ENCODE data around the gene ZNF418.
"Not testable (repeated sequence)": the region's sequence is repeated elsewhere in the genome, so short reads cannot be mapped to it uniquely, and the experiment has no call there.

ZNF418 gene

GRCh38 chr19:57934820-57935665 lies at the start of gene ZNF418:
ZNF418 (minus strand) TSS chr19:57935402; CDS start chr19:57933822, 1,580 bp downstream.
- DNase-seq (ENCODE audit: low read depth), result peak; percentile 14

GRCh38 chr19:57978586-57979289 lies 43.5 kb upstream of the ZNF418 start:
- DNase-seq (ENCODE audit: low read depth), result no peak

GRCh38 chr19:57974434-57974833 lies 39.2 kb upstream of the ZNF418 start, which contains the start of gene C19orf18:
C19orf18 (minus strand) TSS chr19:57974534; CDS start chr19:57974432, 102 bp downstream.
- no peak for DNase-seq (ENCODE audit: low read depth)

GRCh38 chr19:57964761-57965160 lies 29.6 kb upstream of the ZNF418 start:
- DNase-seq (ENCODE audit: low read depth), result no peak

- DNase-seq (ENCODE audit: low read depth), result no peak
These were observed 26.6 kb upstream of the ZNF418 start for GRCh38 chr19:57961785-57962184.

DNA sequence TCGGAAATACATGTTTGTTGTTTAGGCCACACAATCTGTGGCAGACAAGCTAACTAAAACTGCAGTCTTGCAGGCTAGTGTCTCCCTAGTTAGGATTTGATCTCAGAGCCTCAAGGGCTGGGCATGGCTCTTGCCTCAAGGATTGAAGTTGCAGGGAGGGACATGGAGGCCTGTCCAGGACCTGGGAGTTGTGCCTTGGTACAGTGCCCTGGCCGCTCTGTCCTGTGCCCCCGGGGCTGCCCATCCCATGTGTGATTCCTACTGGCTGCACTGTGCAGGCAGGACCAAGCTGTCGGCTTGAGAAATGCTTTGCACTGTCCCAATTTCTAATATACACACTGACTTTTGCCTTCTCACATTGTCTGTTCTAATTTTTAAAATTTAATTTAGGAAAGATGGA lies 19.8 kb upstream of the ZNF418 start:
- no peak for DNase-seq (ENCODE audit: low read depth)

DNA sequence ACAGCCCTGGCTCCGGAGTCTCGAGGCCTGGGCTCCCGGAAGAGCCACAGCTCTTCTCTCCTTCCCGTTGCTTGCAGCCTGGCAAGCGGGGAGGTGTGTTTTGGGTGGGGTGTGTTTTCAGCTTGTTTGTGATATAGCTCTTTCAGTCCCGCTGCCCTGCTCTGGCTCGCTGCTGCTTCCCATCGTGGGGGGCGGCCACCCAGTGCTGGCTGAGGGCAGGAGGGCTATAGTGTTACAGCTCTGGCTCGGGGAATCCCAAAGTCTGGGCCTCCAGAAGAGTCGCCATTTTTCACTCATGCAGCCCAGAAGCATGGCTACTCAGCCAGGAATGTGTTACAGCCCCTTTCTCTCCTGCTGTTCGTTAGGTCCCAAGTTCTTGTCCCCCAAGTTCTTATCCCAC lies 14.5 kb upstream of the ZNF418 start:
- DNase-seq (ENCODE audit: low read depth), result no peak

GRCh38 chr19:57949296-57949695 lies 14.1 kb upstream of the ZNF418 start:
- no peak for DNase-seq (ENCODE audit: low read depth)

DNA sequence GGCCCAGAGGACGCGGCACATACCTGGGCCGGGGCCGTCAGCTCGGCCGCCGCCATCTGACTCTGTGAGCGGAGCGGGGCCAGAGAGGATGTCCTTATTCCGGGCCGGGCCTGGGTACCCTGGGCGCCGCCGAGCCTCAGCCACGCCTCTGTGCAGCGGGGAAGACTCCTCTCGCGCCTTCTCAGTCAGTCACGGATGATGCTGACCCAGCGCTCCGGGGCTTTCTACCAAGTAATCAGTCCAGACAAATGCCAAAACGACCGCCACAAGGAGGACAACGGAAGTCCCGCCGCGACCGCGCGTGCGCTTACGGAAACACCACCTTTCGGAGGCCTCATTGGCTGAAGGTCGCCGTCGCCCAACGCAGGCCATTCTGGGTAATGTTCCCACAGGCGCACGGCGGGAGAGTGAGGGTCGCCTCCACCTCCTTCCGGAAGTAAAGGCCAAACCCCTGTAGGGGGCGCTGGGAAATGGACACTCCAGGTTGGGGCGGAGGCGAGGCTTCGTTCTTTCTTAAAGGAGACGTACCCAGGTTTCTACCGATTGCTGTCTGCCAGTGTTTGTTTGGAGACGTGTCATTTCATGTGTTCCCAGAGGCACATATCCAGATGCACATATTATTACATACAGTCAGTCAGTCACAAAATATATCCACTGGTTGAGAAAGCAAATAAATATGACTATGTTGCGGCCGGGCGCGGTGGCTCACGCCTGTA lies 12.4 kb upstream of the ZNF418 start, which contains the start of gene ZNF256:
TSS of gene ZNF256 (minus strand) at position 288 of the 716 bp plus-strand sequence. CDS start at position 56, 232 bp downstream.
- DNase-seq (ENCODE audit: low read depth), result peak; percentile 88

GRCh38 chr19:57947088-57947418 lies 11.9 kb upstream of the ZNF418 start:
- no peak for DNase-seq (ENCODE audit: low read depth)

- no peak for DNase-seq (ENCODE audit: low read depth)
These were observed 11.1 kb upstream of the ZNF418 start for GRCh38 chr19:57946316-57946715.

- no peak for DNase-seq (ENCODE audit: low read depth)
These were observed 6.4 kb upstream of the ZNF418 start for GRCh38 chr19:57941593-57941992.

DNA sequence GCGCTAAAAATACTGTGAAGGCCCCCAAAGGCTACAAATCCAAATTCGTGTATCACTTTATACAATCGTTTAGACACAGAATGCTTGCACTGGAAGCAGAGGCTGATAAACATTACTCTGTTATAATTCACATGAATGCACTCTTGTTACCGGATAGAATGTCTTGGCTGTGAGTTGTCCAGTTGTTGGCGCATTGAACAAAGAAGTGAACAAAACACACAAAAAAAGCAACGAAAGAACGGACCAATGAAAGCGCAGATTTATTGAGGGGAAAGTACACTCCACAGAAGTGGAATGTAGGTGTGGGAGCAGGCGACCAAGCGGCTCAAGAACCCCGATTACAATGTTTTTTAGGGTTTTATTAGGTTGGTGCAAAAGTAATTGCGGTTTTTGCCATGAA lies 529 bp upstream of the ZNF418 start:
- no peak for DNase-seq (ENCODE audit: low read depth)

GRCh38 chr19:57927587-57927986 lies 7.6 kb downstream of the ZNF418 start:
- DNase-seq (ENCODE audit: low read depth), result no peak

GRCh38 chr19:57916168-57916995 lies 18.8 kb downstream of the ZNF418 start, which contains the start of gene ZNF417:
ZNF417 (minus strand) TSS chr19:57916592; CDS start chr19:57916411, 181 bp downstream.
- DNase-seq (ENCODE audit: low read depth), result peak; percentile 76

DNA sequence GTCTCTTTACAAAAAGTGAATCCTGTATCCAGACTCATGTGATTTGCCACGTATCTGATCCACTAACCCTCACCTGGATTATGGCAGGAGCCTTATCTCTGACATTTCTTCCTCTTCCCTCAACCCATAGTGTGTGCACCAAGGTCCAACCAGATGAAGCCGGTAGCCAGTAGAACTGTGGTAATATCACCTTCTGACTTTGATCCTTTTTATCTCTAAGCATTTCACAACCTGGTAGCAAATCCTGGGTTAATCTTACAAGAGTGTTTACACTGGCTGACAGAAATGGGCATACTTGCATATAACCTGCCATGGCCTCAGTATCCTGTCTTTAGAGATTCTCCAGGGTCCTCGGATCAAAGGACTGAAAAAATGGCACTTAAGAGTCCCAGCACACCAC lies 20.7 kb downstream of the ZNF418 start:
- no peak for DNase-seq (ENCODE audit: low read depth)

DNA sequence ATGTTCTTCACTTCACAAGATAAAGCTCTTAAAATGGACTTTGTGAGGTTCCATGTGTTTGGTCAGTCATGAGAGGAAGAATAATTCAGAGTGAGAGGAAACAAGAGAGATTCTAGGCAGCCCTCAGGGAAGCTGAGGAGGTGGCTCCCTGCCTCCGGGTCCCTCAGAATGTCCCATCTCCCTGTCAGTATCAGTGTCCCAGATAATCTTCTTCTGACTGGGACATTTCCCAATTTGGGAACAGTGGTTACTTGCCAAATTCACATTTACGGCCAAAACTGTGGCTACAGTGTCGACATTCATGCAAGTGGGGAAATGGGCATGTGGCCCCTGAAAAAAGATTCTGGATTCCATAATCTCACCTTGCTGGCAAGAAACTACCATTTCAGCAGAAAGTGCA lies 27.8 kb downstream of the ZNF418 start:
- no peak for DNase-seq (ENCODE audit: low read depth)

DNA sequence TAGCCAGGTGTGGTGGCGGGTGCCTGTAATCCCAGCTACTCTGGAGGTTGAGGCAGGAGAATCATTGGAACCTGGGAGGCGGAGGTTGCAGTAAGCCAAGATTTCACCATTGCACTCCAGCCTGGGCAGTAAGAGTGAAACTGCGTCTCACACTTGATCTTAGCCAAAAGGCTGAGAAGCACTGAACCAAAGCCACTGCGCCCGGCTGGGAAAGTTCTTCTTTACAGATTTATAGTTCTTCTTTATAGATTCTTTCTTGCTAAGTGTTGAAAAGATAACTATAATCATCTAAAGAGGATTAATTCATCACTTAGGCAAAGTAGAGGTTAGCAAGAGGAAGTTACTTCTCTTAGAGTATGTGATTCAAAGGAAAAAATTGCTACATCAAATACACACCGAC lies 29.9 kb downstream of the ZNF418 start:
- no peak for DNase-seq (ENCODE audit: low read depth)

DNA sequence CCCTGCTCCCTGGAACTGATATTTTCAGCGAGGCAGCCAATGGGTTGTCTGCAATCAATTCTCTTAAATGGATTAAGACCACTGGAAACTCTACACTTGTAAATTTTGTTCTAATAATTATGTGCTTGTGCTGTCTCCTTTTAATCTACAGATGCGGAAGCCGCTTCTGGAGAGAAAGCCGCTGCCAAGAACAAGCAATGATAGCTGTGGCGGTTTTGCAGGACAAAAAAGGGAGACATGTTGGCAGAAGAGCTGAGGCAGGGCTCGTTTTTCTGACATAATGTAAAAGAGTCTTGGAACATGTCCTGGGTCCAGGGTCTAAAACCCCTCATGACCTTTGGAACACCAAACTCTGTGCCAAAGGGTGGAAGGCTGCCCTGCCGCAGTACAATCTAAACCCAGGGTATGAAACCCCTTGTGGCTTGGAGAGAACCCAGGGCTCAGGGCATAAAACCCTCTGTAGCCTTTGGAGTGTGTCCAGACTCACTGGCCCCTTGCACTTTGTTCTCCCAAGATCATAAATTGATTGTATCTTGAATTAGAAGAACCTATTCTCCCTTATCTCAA lies 31.5 kb downstream of the ZNF418 start:
- no peak for DNase-seq (ENCODE audit: low read depth)

- DNase-seq (ENCODE audit: low read depth), result no peak
These were observed 34.9 kb downstream of the ZNF418 start for GRCh38 chr19:57900311-57900710.

DNA sequence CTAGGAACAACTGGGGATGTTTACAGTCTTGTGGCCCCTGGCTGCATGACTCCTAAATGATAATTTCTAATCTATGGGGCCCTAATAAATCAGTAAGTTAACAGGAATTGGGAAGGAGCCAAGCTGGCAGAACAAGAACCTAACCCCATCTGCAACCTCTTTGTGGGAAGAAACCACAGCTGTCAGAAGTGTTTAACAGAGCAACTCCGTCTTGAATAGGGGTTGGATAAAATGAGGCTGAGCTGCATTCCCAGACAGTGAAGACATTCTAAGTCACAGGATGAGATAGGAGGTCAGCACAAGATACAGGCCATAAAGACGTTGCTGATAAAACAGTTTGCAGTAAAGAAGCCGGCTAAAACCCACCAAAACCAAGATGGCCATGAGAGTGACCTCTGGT lies 44.5 kb downstream of the ZNF418 start:
- DNase-seq (ENCODE audit: low read depth), result not testable (repeated sequence)
